NCI-H460 (cell line): Measurements from ENCODE around the gene CCDC88B. TPM values are rescaled to one million over a fixed set of nuclear protein-coding genes. Genes with fewer than 3 reads are reported as not detected.
"Not testable (repeated sequence)": the region's sequence is repeated elsewhere in the genome, so short reads cannot be mapped to it uniquely, and the experiment has no call there.

Experiments used
- DNase-seq: peaks from one replicate; pipeline ENCODE4 v3.0.0-alpha.2; 2016; ENCODE audit warnings: low read depth; ENCODE audit errors: extremely low read depth
- total RNA-seq: library from RNA; depleted of rRNA; stranded (reverse); fragments of >200 nt; shearing (Covaris generic); gene quantifications from 2 replicates; pipeline ENCODE4 v1.2.3, GENCODE V29; 2014

CCDC88B gene
- total RNA-seq, 1 experiment from 2014 or later, result 3.7 TPM

- DNase-seq, result no peak
Measured at GRCh38 chr11:64304032-64304315, 36.0 kb upstream of the CCDC88B start.

- peak; percentile 81 for DNase-seq
Measured at GRCh38 chr11:64304316-64305072, 35.5 kb upstream of the CCDC88B start.

- DNase-seq, result peak; percentile 95
Measured at GRCh38 chr11:64305075-64305690, 34.8 kb upstream of the CCDC88B start, which contains the start of gene ESRRA. TSS of gene ESRRA (plus strand) at chr11:64305524. CDS start at chr11:64307180, 1,656 bp downstream.

- peak; percentile 48 for DNase-seq
Measured at GRCh38 chr11:64305691-64306562, 34.1 kb upstream of the CCDC88B start.

GRCh38 chr11:64306563-64306875 is 33.5 kb upstream of the CCDC88B start:
- DNase-seq, result no peak

GRCh38 chr11:64306876-64307622 is 33.0 kb upstream of the CCDC88B start:
- no peak for DNase-seq

- not testable (repeated sequence) for DNase-seq
Measured at GRCh38 chr11:64307795-64308194, 32.2 kb upstream of the CCDC88B start.

GRCh38 chr11:64312947-64313346 is 27.1 kb upstream of the CCDC88B start:
- no peak for DNase-seq

GRCh38 chr11:64313491-64314145 is 26.4 kb upstream of the CCDC88B start:
- DNase-seq, result no peak

- no peak for DNase-seq
Measured at GRCh38 chr11:64314146-64314804, 25.7 kb upstream of the CCDC88B start.

GRCh38 chr11:64314805-64315561 is 25.0 kb upstream of the CCDC88B start:
- DNase-seq, result no peak

GRCh38 chr11:64315667-64316526 is 24.1 kb upstream of the CCDC88B start:
- DNase-seq, result not testable (repeated sequence)

GRCh38 chr11:64316672-64317324 is 23.2 kb upstream of the CCDC88B start:
- DNase-seq, result no peak

- DNase-seq, result peak; percentile 96
Measured at GRCh38 chr11:64317325-64317960, 22.6 kb upstream of the CCDC88B start, which contains the start of gene TRMT112. TSS of gene TRMT112 (minus strand) at chr11:64317559. CDS start at chr11:64317526, 33 bp downstream.

- peak; percentile 94 for DNase-seq
Measured at GRCh38 chr11:64317961-64318765, 21.8 kb upstream of the CCDC88B start, which contains the start of gene PRDX5. TSS of gene PRDX5 (plus strand) at chr11:64318121. CDS start at chr11:64318216, 95 bp downstream.
